Activated CD8-positive, alpha-beta memory T cell treated with anti-CD3 and anti-CD28 coated beads, Interleukin-2, amount 50 U/mL, for 24 hours (primary cell): ENCODE data around the gene PTF1A.
"Not testable (repeated sequence)": the region's sequence is repeated elsewhere in the genome, so short reads cannot be mapped to it uniquely, and the experiment has no call there.

ENCODE experiments used
- DNase-seq: peaks from one replicate; pipeline ENCODE4 v3.0.0-alpha.2; 2020; ENCODE audit errors: extremely low read depth

PTF1A gene

GRCh38 chr10:23203369-23204325 is 11.5 kb downstream of the PTF1A start:
- no peak for DNase-seq

GRCh38 chr10:23204773-23205172 is 12.7 kb downstream of the PTF1A start:
- no peak for DNase-seq

- DNase-seq, result no peak
These were observed 14.0 kb downstream of the PTF1A start for GRCh38 chr10:23205972-23206642.

- DNase-seq, result no peak
These were observed 25.4 kb downstream of the PTF1A start for GRCh38 chr10:23217471-23217870.

GRCh38 chr10:23230582-23230981 is 38.5 kb downstream of the PTF1A start:
- no peak for DNase-seq

- DNase-seq, result no peak
These were observed 45.9 kb downstream of the PTF1A start for GRCh38 chr10:23238015-23238414.

- not testable (repeated sequence) for DNase-seq
These were observed 49.7 kb downstream of the PTF1A start for GRCh38 chr10:23241779-23242178.
